Liver (tissue), 9 donors: ENCODE data around the gene MYO7A. TPM values are rescaled to one million over a fixed set of nuclear protein-coding genes. Genes with fewer than 3 reads are reported as not detected.

Experiments
- DNase-seq: peaks from one replicate; pipeline ENCODE4 v3.0.0-alpha.2; 2017; ENCODE audit warnings: low spot score
- H3K27ac ChIP-seq, 2 donors: one replicate each; pipeline ENCODE4 v1.7.0; 2013; ENCODE audit warnings: inconsistent platforms in 2 of 2, low read length in 2 of 2, control low read depth in 1 of 2, low read depth in 1 of 2, mild to moderate bottlenecking in 1 of 2
- H3K27me3 ChIP-seq, 4 donors: one replicate each; pipeline versions ENCODE4 v1.6.1 to v1.7.0; 2013; ENCODE audit warnings: low read length in 3 of 4, inconsistent platforms in 1 of 4, mild to moderate bottlenecking in 1 of 4, moderate library complexity in 1 of 4; ENCODE audit not compliant: control insufficient read depth in 4 of 4, insufficient read depth in 4 of 4
- H3K36me3 ChIP-seq, 4 donors: one replicate each; pipeline versions ENCODE4 v1.6.1 to v1.7.0; 2013; ENCODE audit warnings: low read length in 3 of 4, mild to moderate bottlenecking in 3 of 4, low read depth in 1 of 4, moderate library complexity in 1 of 4; ENCODE audit not compliant: control insufficient read depth in 4 of 4, insufficient read depth in 3 of 4
- H3K4me1 ChIP-seq, 4 donors: one replicate each; pipeline versions ENCODE4 v1.6.1 to v1.7.0; 2013; ENCODE audit warnings: low read length in 3 of 4, mild to moderate bottlenecking in 3 of 4, moderate library complexity in 1 of 4; ENCODE audit not compliant: control insufficient read depth in 4 of 4, insufficient read depth in 4 of 4
- H3K4me3 ChIP-seq, 3 donors: one replicate each; pipeline versions ENCODE4 v1.6.1 to v1.7.0; 2013; ENCODE audit warnings: low read length in 3 of 3, control low read depth in 1 of 3, low read depth in 1 of 3, mild to moderate bottlenecking in 1 of 3
- H3K9ac ChIP-seq, 2 donors: one replicate each; pipeline ENCODE4 v1.7.0; 2013; ENCODE audit warnings: low read length in 2 of 2, mild to moderate bottlenecking in 2 of 2, moderate library complexity in 2 of 2, control low read depth in 1 of 2, low read depth in 1 of 2
- H3K9me3 ChIP-seq, 4 donors: one replicate each; pipeline versions ENCODE4 v1.6.1 to v1.7.0; 2013; ENCODE audit warnings: low read length in 3 of 4; ENCODE audit not compliant: control insufficient read depth in 4 of 4
- CTCF ChIP-seq: fragments of 150-350 bp; IDR thresholded peaks from 2 replicates; pipeline ENCODE4 v1.5.1; 2017; ENCODE audit warnings: improper control_type of control experiment, low read depth, low read length; ENCODE audit not compliant: missing input control
- EGR1 ChIP-seq, 2 donors: IDR thresholded peaks; 2 replicates each; pipeline ENCODE4 v1.6.1; 2016 to 2018; ENCODE audit warnings: antibody characterized with exemption in 2 of 2, low read depth in 2 of 2
- FOXA1 ChIP-seq: IDR thresholded peaks from 2 replicates; pipeline ENCODE4 v1.6.1; 2016; ENCODE audit warnings: antibody characterized with exemption
- FOXA2 ChIP-seq: IDR thresholded peaks from 2 replicates; pipeline ENCODE4 v1.6.1; 2016; ENCODE audit warnings: antibody characterized with exemption
- GABPA ChIP-seq, 2 donors: IDR thresholded peaks in 1 of 2; conservative IDR thresholded peaks in 1 of 2; 2 replicates each; pipeline ENCODE4 v1.6.1; 2016; ENCODE audit warnings: antibody characterized with exemption in 2 of 2, mild to moderate bottlenecking in 1 of 2, moderate library complexity in 1 of 2
- HNF4A ChIP-seq, 2 donors: conservative IDR thresholded peaks; 2 replicates each; pipeline ENCODE4 v1.6.1; 2016; ENCODE audit warnings: antibody characterized with exemption in 2 of 2, mild to moderate bottlenecking in 2 of 2
- HNF4G ChIP-seq: IDR thresholded peaks from 2 replicates; pipeline ENCODE4 v1.6.1; 2016; ENCODE audit warnings: antibody characterized with exemption
- MAX ChIP-seq: IDR thresholded peaks from 2 replicates; pipeline ENCODE4 v1.6.1; 2016; ENCODE audit warnings: antibody characterized with exemption
- TAF1 ChIP-seq: conservative IDR thresholded peaks from 2 replicates; pipeline ENCODE4 v1.6.1; 2016; ENCODE audit warnings: antibody characterized with exemption, mild to moderate bottlenecking
- WGBS: extraction: QIAGEN DNeasy Blood & Tissue Kit; methylation state at CpG from one replicate; pipeline ENCODE4 v1.1.7; 2013; 5-methylcytosine and 5-hydroxymethylcytosine counted together
- polyA plus RNA-seq, 2 donors: library from polyadenylated mRNA; stranded (reverse) in 1 of 2; unstranded in 1 of 2; fragments of 200-250 nt in 1 of 2; fragments of >200 nt in 1 of 2; fragmentation: Nextera tagmentation in 1 of 2; extraction: Ambion mirVana in 1 of 2; gene quantifications; one replicate each; pipeline versions ENCODE4 v1.2.1 to v1.2.3, GENCODE V29; 2013 to 2015
- total RNA-seq, 2 donors: library from RNA; depleted of rRNA; stranded (reverse); fragments of >200 nt; gene quantifications; one replicate each; pipeline ENCODE4 v1.2.3, GENCODE V29; 2014
- TF ChIP-seq, protein P1 (sequence below): IDR thresholded peaks from 2 replicates; pipeline ENCODE4 v1.6.1; 2016; ENCODE audit warnings: antibody characterized with exemption
- TF ChIP-seq, protein P2 (sequence below): IDR thresholded peaks from 2 replicates; pipeline ENCODE4 v1.6.1; 2016; ENCODE audit warnings: antibody characterized with exemption, mild to moderate bottlenecking
- donor health status: healthy.
- donor health status: healthy.
- donor health status: healthy.
- donor health status: healthy.
- donor health status: healthy.

MYO7A gene
- total and polyA plus RNA-seq, 4 donors, result 7.3 to 33.6 (median 11.3) TPM

DNA sequence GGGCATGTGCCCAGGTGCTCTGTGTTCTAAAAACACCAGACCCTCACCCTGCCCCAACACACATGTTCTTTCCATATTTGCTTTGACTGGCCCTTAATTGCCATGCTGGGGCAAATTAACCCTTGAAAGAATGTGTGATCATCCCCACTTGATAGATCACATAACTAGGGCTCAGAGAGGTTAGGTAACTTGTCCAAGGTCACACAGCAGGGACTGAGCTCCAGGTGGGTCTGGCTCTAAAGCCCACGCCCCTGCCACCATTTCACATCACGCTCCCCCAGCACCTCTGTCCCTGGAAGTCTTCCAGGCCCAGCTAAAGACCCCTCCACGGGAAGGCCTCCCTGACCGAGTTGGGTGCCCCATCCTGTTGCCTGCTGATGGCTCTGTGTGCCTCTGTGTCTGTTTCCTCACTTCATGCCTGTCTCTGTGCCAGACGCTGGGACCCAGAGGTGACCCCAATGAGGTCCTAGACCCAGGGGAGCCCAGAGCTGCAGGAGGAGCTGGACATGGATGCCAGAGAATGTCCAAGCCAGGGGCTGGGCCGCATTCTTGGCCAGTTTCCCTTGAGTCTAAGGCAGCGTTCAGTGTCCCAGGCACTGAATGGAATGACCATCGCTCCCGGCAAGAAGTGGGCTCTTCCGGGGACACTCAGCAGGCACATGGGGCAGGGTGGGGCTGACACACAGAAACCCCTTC, 79.7 kb downstream of the MYO7A start (continued):
- TF ChIP-seq MAX (no peak), EGR1 (IDR thresholded peaks at IDR 0.05; ENCODE audit: low read depth in 2 of 2) (no peak)

- Histone ChIP-seq H3K36me3 (peaks cover 11 to 47% (median 17%) of the 10 kb centered on the region in 4 donors), H3K4me3 (no peak overlapping the region), H3K4me1 (no peaks in the 10 kb centered on the region), H3K9me3 (no peaks in the 10 kb centered on the region), H3K27ac (no peak overlapping the region), H3K9ac (no peak overlapping the region), H3K27me3 (no peaks in the 10 kb centered on the region)
- DNase-seq, result no peak
- TF ChIP-seq, protein P1, sequence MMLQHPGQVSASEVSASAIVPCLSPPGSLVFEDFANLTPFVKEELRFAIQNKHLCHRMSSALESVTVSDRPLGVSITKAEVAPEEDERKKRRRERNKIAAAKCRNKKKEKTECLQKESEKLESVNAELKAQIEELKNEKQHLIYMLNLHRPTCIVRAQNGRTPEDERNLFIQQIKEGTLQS, result no peak
- no peak for TF ChIP-seq FOXA1
- no peak for TF ChIP-seq EGR1 (IDR thresholded peaks at IDR 0.05; ENCODE audit: low read depth in 2 of 2)
- TF ChIP-seq FOXA2, result no peak
- TF ChIP-seq GABPA (IDR thresholded peaks at IDR 0.05 in 1 of 2, conservative IDR thresholded peaks at IDR 0.05 in 1 of 2), result no peak
- no peak for TF ChIP-seq HNF4G
- no peak for TF ChIP-seq CTCF
- TF ChIP-seq, protein P2, sequence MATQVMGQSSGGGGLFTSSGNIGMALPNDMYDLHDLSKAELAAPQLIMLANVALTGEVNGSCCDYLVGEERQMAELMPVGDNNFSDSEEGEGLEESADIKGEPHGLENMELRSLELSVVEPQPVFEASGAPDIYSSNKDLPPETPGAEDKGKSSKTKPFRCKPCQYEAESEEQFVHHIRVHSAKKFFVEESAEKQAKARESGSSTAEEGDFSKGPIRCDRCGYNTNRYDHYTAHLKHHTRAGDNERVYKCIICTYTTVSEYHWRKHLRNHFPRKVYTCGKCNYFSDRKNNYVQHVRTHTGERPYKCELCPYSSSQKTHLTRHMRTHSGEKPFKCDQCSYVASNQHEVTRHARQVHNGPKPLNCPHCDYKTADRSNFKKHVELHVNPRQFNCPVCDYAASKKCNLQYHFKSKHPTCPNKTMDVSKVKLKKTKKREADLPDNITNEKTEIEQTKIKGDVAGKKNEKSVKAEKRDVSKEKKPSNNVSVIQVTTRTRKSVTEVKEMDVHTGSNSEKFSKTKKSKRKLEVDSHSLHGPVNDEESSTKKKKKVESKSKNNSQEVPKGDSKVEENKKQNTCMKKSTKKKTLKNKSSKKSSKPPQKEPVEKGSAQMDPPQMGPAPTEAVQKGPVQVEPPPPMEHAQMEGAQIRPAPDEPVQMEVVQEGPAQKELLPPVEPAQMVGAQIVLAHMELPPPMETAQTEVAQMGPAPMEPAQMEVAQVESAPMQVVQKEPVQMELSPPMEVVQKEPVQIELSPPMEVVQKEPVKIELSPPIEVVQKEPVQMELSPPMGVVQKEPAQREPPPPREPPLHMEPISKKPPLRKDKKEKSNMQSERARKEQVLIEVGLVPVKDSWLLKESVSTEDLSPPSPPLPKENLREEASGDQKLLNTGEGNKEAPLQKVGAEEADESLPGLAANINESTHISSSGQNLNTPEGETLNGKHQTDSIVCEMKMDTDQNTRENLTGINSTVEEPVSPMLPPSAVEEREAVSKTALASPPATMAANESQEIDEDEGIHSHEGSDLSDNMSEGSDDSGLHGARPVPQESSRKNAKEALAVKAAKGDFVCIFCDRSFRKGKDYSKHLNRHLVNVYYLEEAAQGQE, result no peak
- TF ChIP-seq HNF4A (conservative IDR thresholded peaks at IDR 0.05), result no peak
- WGBS, result 79% methylated on average over 11 of the region's 11 CpGs
Observed at GRCh38 chr11:77208535-77208934, 80.5 kb downstream of the MYO7A start.

- Histone ChIP-seq H3K27ac (no peak overlapping the region), H3K4me1 (no peaks in the 10 kb centered on the region), H3K36me3 (peaks cover 11 to 47% (median 20%) of the 10 kb centered on the region in 4 donors), H3K9ac (no peak overlapping the region), H3K4me3 (no peak overlapping the region), H3K9me3 (no peaks in the 10 kb centered on the region), H3K27me3 (no peaks in the 10 kb centered on the region)
- TF ChIP-seq TAF1, result no peak
- TF ChIP-seq, protein P2, result no peak
- no peak for DNase-seq
- 72% methylated on average over 4 of the region's 4 CpGs for WGBS
Observed at GRCh38 chr11:77209663-77210062, 81.6 kb downstream of the MYO7A start.
